ENCODE data around the gene NCKAP5L. TPM values are rescaled to one million over a fixed set of nuclear protein-coding genes. Genes with fewer than 3 reads are reported as not detected.

Gene NCKAP5L
- total RNA-seq, 1 experiment from 2014 or later, result 13.3 TPM

- H3K36me3 ChIP-seq (ENCODE audit: low read depth, low read length), result no peaks in the 10 kb centered on the region
- TF ChIP-seq EZH2phosphoT487 (IDR thresholded peaks at IDR 0.05; ENCODE audit: borderline replicate concordance, low read length) (no peak), EZH2 (IDR thresholded peaks at IDR 0.05; ENCODE audit: low read length, unreplicated experiment) (no peak), CTCF (conservative IDR thresholded peaks at IDR 0.05; ENCODE audit: low read depth, low read length) (no peak)
Observed at GRCh38 chr12:49798934-49799333, 29.3 kb downstream of the NCKAP5L start.

GRCh38 chr12:49798248-49798647 is 30.0 kb downstream of the NCKAP5L start:
- Histone ChIP-seq H3F3A (ENCODE audit: low read length, unreplicated experiment) (no peaks in the 10 kb centered on the region), H3K4me2 (ENCODE audit: low read length) (no peak overlapping the region), H3K4me1 (ENCODE audit: insufficient read depth, low read length) (no peaks in the 10 kb centered on the region), H3K9me2 (replicated peaks; ENCODE audit: low read length) (no peaks in the 10 kb centered on the region), H3K4me3 (ENCODE audit: low read length) (no peak overlapping the region), H2AFZ (ENCODE audit: low read length) (no peak overlapping the region), H3K27ac (ENCODE audit: low read length) (no peak overlapping the region), H3K27me3 (ENCODE audit: low read length) (no peaks in the 10 kb centered on the region), H3K79me2 (ENCODE audit: low read length) (no peaks in the 10 kb centered on the region), H3K36me3 (ENCODE audit: low read depth, low read length) (no peaks in the 10 kb centered on the region), H4K20me1 (ENCODE audit: low read length) (no peaks in the 10 kb centered on the region), H3K9ac (ENCODE audit: low read length) (no peak overlapping the region), H3K9me3 (ENCODE audit: low read length) (no peaks in the 10 kb centered on the region)
- DNase-seq, result no peak
- TF ChIP-seq EZH2 (IDR thresholded peaks at IDR 0.05; ENCODE audit: low read length, unreplicated experiment), result no peak
- TF ChIP-seq EZH2phosphoT487 (IDR thresholded peaks at IDR 0.05; ENCODE audit: borderline replicate concordance, low read length), result no peak
- no peak for TF ChIP-seq CTCF (conservative IDR thresholded peaks at IDR 0.05; ENCODE audit: low read depth, low read length)
- BruUV-seq (replicated peaks), result no TSS peak
- no peak for ATAC-seq
- ChIA-PET POLR2A (ENCODE audit: unreplicated experiment) (no interaction called here), CTCF (interaction anchor here (0.7 kb wide), 1 partner anchor 41 kb away, joined by 3 read pairs; no protein-coding TSS in a partner anchor)
- intact Hi-C loops (cut with micrococcal nuclease), result no loop called here

More at GRCh38 chr12:49798934-49799333, 29.3 kb downstream of the NCKAP5L start:
- no peak for ATAC-seq
- Histone ChIP-seq H3K4me1 (ENCODE audit: insufficient read depth, low read length) (no peaks in the 10 kb centered on the region), H3K4me3 (ENCODE audit: low read length) (no peak overlapping the region), H3F3A (ENCODE audit: low read length, unreplicated experiment) (no peaks in the 10 kb centered on the region), H3K9me3 (ENCODE audit: low read length) (no peaks in the 10 kb centered on the region), H3K9me2 (replicated peaks; ENCODE audit: low read length) (no peaks in the 10 kb centered on the region), H3K27ac (ENCODE audit: low read length) (no peak overlapping the region), H3K4me2 (ENCODE audit: low read length) (no peak overlapping the region), H3K9ac (ENCODE audit: low read length) (no peak overlapping the region), H3K27me3 (ENCODE audit: low read length) (no peaks in the 10 kb centered on the region), H3K79me2 (ENCODE audit: low read length) (no peaks in the 10 kb centered on the region), H2AFZ (ENCODE audit: low read length) (no peak overlapping the region), H4K20me1 (ENCODE audit: low read length) (no peaks in the 10 kb centered on the region)
- no peak for DNase-seq
- POLR2A ChIA-PET (ENCODE audit: unreplicated experiment), result no interaction called here
- intact Hi-C loops (cut with micrococcal nuclease), result no loop called here
- CTCF ChIA-PET, result no interaction called here
- no TSS peak for BruUV-seq (replicated peaks)

GRCh38 chr12:49797449-49797776 is 30.8 kb downstream of the NCKAP5L start:
- Histone ChIP-seq H3K9ac (ENCODE audit: low read length) (no peak overlapping the region), H2AFZ (ENCODE audit: low read length) (no peak overlapping the region), H3F3A (ENCODE audit: low read length, unreplicated experiment) (no peaks in the 10 kb centered on the region), H3K9me3 (ENCODE audit: low read length) (no peaks in the 10 kb centered on the region), H3K27me3 (ENCODE audit: low read length) (no peaks in the 10 kb centered on the region), H3K4me2 (ENCODE audit: low read length) (no peak overlapping the region), H4K20me1 (ENCODE audit: low read length) (no peaks in the 10 kb centered on the region), H3K27ac (ENCODE audit: low read length) (no peak overlapping the region), H3K36me3 (ENCODE audit: low read depth, low read length) (no peaks in the 10 kb centered on the region), H3K9me2 (replicated peaks; ENCODE audit: low read length) (no peaks in the 10 kb centered on the region), H3K4me1 (ENCODE audit: insufficient read depth, low read length) (no peaks in the 10 kb centered on the region), H3K4me3 (ENCODE audit: low read length) (no peak overlapping the region), H3K79me2 (ENCODE audit: low read length) (no peaks in the 10 kb centered on the region)
- ATAC-seq, result no peak
- BruUV-seq (replicated peaks), result no TSS peak
- intact Hi-C loops (cut with micrococcal nuclease), result no loop called here
- DNase-seq, result no peak
- TF ChIP-seq EZH2phosphoT487 (IDR thresholded peaks at IDR 0.05; ENCODE audit: borderline replicate concordance, low read length), result no peak
- TF ChIP-seq EZH2 (IDR thresholded peaks at IDR 0.05; ENCODE audit: low read length, unreplicated experiment), result no peak
- TF ChIP-seq CTCF (conservative IDR thresholded peaks at IDR 0.05; ENCODE audit: low read depth, low read length), result no peak
- CTCF ChIA-PET, result no interaction called here
- POLR2A ChIA-PET (ENCODE audit: unreplicated experiment), result no interaction called here
